ENCODE data around the gene ASTN1.

The ASTN1 gene

DNA sequence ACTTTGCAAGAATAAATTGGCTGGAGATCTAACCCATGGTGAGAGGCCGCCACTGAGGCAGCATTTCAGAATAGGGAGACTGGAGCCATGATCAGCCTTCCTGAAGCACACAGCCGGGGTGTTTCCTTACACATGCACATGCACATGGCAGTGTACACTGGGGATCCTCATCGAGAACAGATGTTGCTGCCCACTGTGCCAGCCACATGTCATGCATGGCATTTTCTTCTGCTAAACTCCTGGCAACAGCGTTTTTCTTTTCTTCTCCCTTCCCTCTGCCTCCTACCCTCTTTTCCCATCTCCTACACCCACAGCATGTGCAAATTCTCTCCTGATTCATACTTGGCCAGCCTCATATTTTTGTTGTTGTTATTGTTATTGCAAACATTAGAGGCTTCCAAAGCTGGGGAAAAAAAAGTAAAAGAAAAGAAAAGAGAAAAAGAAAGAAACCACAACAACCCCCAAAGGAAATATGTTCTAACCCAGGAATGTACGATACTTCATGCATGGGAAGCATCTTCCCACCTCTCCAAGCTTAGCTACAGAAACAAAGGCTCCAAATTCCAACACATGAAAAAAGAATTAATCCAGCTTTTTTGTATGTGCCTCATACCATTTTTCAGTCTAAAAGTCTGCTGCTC, 344.0 kb downstream of the ASTN1 start:
- in situ Hi-C loops (cut with HindIII; ENCODE audit: low pct_ligation_motif_present, low sequenced_read_pairs), result no loop called here
- no peak for DNase-seq
- TF ChIP-seq, protein P1, sequence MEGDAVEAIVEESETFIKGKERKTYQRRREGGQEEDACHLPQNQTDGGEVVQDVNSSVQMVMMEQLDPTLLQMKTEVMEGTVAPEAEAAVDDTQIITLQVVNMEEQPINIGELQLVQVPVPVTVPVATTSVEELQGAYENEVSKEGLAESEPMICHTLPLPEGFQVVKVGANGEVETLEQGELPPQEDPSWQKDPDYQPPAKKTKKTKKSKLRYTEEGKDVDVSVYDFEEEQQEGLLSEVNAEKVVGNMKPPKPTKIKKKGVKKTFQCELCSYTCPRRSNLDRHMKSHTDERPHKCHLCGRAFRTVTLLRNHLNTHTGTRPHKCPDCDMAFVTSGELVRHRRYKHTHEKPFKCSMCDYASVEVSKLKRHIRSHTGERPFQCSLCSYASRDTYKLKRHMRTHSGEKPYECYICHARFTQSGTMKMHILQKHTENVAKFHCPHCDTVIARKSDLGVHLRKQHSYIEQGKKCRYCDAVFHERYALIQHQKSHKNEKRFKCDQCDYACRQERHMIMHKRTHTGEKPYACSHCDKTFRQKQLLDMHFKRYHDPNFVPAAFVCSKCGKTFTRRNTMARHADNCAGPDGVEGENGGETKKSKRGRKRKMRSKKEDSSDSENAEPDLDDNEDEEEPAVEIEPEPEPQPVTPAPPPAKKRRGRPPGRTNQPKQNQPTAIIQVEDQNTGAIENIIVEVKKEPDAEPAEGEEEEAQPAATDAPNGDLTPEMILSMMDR (IDR thresholded peaks at IDR 0.05; ENCODE audit: low read depth, low read length, missing control alignments), result no peak

DNA sequence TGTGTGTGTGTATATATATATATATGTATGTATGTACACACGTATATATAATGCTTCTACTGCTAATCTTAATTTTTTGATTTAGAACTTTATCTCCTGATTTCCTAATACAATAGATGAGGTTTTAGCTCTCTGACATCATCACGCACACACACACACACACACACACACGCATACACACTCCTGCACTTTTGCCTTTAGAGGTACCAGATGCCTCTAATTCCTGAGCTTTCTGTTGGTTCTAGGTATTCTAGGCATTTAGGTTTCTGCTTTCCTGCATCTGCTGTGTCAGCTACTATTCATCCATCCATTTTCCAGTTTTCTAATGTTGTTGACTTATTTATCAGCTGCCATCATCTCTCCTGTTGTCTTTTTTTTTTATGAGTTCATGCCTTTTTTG, 348.3 kb downstream of the ASTN1 start:
- TF ChIP-seq, protein P1 (IDR thresholded peaks at IDR 0.05; ENCODE audit: low read depth, low read length, missing control alignments), result no peak
- no peak for DNase-seq
- Histone ChIP-seq H3K36me3 (replicated peaks) (no peaks in the 10 kb centered on the region), H3K27me3 (replicated peaks) (no peaks in the 10 kb centered on the region), H3K27ac (no peak overlapping the region), H3K4me3 (ENCODE audit: low read depth, low read length) (no peak overlapping the region)
- in situ Hi-C loops (cut with HindIII; ENCODE audit: low pct_ligation_motif_present, low sequenced_read_pairs), result no loop called here

More for the DNA sequence above, 344.0 kb downstream of the ASTN1 start:
- Histone ChIP-seq H3K36me3 (replicated peaks) (no peaks in the 10 kb centered on the region), H3K27ac (no peak overlapping the region), H3K27me3 (replicated peaks) (no peaks in the 10 kb centered on the region), H3K4me3 (ENCODE audit: low read depth, low read length) (no peak overlapping the region)

- in situ Hi-C loops (cut with HindIII; ENCODE audit: low pct_ligation_motif_present, low sequenced_read_pairs), result no loop called here
- H3K27ac ChIP-seq, result no peak overlapping the region
- no peaks in the 10 kb centered on the region for H3K36me3 ChIP-seq (replicated peaks)
- no peaks in the 10 kb centered on the region for H3K27me3 ChIP-seq (replicated peaks)
- DNase-seq, result no peak
- no peak overlapping the region for H3K4me3 ChIP-seq (ENCODE audit: low read depth, low read length)
- TF ChIP-seq, protein P1 (IDR thresholded peaks at IDR 0.05; ENCODE audit: low read depth, low read length, missing control alignments), result no peak
Observed at GRCh38 chr1:176815621-176816020, 348.9 kb downstream of the ASTN1 start.

GRCh38 chr1:176811511-176812288, 352.8 kb downstream of the ASTN1 start:
- Histone ChIP-seq H3K4me3 (ENCODE audit: low read depth, low read length) (no peak overlapping the region), H3K27ac (no peak overlapping the region), H3K36me3 (replicated peaks) (no peaks in the 10 kb centered on the region), H3K27me3 (replicated peaks) (no peaks in the 10 kb centered on the region)
- no peak for DNase-seq
- TF ChIP-seq, protein P1 (IDR thresholded peaks at IDR 0.05; ENCODE audit: low read depth, low read length, missing control alignments), result no peak
- in situ Hi-C loops (cut with HindIII; ENCODE audit: low pct_ligation_motif_present, low sequenced_read_pairs), result no loop called here

GRCh38 chr1:176809292-176809691, 355.2 kb downstream of the ASTN1 start:
- no peak overlapping the region for H3K27ac ChIP-seq
- in situ Hi-C loops (cut with HindIII; ENCODE audit: low pct_ligation_motif_present, low sequenced_read_pairs), result no loop called here
- H3K4me3 ChIP-seq (ENCODE audit: low read depth, low read length), result no peak overlapping the region
- no peaks in the 10 kb centered on the region for H3K27me3 ChIP-seq (replicated peaks)
- no peak for DNase-seq
- TF ChIP-seq, protein P1 (IDR thresholded peaks at IDR 0.05; ENCODE audit: low read depth, low read length, missing control alignments), result no peak
- H3K36me3 ChIP-seq (replicated peaks), result no peaks in the 10 kb centered on the region

Measured in brain microvascular endothelial cell (primary cell).